NCI-H69 (cell line): ENCODE data around the gene CYBA.
A peak's percentile ranks its signal among the peaks of the same experiment; 100 is the strongest.

Source experiments
- DNase-seq: peaks from one replicate; lab custom pipeline; 2025; lab: John Stamatoyannopoulos, UW

Gene CYBA

DNA sequence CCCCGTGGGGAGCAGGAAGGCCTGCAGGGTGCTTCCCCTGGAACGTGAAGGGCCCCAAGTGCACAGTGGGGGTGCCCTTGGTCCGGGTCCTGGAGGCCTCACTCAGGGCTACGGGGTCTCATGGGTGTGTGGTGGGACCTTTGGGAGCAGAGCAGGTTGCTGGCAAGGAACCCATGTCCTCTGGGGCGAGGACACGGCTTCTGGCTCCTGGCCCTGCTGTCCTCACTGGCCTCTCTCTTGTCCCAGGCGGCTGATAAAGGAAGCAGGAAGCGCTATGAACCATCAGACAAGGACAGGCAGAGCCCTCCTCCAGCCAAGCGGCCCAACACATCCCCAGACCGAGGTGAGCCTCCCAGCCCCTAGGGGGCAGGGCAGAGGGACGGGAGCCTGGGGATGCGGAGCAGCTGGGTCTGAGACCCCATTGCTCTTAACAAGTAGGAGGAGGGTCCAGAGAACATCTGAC lies 22.3 kb downstream of the CYBA start:
- peak; percentile 12 for DNase-seq

DNA sequence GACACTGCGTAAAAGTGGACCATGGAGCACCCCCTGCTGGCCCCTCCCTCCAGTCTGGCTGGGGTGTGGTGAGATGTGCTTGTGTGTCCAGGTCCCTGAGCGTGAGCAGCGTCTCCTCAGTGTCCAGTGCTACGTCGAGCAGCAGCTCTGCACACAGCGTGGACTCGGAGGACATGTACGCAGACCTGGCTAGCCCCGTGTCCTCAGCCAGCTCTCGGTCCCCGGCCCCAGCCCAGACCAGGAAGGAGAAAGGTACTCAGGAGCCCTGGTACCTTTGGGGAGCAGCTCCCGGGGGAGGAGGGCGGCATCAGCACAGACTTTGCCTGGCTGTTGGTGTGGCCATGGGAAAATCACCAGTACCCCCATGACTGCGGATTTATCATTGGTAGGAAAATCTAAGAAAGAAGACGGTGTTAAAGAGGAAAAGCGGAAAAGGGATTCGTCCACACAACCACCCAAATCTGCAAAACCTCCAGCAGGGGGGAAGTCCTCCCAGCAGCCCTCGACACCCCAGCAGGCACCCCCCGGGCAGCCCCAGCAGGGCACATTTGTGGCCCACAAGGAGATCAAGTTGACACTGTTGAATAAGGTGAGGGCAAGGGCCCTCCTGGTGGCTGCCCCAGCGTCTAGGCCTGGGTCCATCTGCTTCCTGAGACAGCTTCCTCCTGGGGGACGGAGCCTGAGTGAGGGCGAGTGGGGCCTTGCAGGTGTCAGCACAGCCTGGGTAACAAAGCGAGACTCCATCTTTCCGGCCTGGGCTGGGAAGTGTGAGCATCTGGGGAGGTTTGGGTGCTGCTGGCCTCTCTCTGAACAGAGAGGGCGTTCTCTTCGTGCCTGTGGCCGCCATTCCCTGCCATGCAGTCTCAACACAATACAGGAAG lies 23.1 kb downstream of the CYBA start:
- no peak for DNase-seq

DNA sequence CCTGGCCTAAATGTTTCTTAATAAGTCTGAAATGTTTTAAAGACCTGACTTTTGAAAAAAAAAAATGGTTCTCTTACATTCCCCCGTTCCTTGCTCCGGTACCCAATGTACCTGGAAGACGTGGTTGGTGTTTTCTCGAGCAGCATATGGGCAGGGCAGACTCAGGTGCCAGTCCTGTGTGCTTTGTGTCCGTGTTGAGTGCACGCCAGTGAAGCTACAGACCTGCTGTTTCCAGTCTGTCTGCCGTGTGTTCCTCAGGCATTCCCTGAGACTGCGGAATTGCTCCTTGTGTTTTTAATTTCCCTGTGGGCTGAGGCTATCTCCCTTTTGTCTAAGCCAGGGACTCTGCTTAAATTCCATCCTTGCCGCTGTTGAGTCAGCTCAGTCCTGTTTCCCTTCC lies 24.2 kb downstream of the CYBA start:
- DNase-seq = no peak

DNA sequence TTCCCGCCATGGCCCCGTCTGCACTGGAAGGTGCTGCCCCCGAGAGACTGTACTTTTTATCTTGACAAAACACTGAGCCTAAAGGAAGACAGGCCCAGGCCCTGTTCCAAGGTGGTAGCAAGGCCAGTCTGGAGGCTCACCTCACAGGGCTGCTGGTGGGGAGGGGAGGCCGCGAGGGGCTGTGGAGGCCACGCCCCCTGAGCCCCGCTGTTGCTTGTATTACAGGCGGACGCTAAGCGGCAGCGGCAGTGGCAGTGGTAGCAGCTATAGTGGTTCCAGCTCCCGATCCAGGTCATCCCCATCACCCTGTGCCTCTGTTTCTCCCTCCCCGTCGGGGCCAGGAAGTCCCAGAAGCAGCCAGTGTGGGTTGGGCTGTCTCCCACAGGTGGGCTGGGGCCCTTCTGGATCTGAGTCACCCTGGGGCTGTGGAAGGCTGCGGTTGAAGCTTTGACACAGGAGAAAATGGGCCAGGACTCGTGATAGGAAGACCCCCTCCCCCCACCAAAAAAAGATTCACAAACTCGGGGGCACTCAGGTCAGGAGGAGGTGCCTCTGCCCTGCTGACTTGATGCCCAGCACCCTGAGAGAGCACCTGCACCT lies 25.8 kb downstream of the CYBA start:
- DNase-seq = no peak

DNA sequence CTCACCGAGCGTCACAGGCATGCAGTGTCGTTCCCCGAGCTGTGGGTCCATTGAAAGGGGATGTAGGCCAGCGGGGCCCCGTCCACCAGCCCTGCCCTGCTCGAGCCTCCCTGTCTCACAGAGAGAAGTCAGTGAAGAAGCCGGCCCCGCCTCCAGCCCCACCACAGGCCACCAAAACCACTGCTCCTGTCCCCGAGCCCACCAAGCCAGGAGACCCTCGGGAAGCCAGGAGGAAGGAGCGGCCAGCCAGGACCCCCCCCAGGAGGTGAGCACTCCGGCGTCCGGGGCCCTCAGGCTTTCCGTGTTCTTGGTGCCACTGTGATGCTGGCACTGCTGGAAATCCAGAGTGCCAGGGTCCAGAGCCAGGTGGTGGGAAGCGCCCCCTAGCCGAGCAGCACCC lies 26.4 kb downstream of the CYBA start:
- DNase-seq = no peak

DNA sequence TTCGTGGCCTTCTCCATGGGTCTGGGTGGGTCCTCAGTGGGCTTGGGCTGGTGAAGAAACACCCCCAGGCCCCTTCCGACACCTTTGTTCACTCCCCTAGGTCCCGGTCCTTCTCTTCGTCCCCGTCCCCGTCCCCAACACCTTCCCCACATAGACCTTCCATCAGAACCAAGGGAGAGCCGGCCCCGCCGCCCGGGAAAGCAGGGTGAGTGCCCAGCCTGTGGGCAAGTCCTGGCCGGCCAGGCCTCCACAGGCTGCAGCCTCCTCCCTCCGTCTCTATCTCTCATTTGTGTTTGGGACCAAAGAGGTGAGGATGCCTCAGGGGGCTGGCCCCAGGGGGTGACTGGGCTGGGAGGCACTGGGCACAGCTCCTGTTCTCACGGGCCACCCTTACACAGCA lies 27.0 kb downstream of the CYBA start:
- no peak for DNase-seq

DNA sequence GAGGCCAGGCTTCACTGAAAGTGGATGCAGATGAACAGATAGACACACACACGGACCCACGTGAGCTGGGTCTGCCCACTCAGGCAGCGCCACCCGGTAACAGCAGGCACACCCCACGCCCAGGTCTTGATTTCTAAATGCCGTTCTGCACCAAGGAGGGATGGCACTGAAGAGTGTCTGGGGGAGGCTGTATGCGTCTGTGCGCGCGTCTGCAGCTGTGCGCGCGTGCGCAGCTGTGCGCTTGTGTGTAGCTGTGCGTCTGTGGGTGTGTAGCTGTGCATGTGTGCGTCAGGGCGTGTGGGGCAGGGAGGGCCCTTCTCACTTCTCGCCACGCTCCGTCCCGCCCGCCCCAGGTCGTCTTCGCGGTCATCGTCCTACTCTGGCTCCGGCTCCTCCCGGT lies 28.0 kb downstream of the CYBA start:
- no peak for DNase-seq

DNA sequence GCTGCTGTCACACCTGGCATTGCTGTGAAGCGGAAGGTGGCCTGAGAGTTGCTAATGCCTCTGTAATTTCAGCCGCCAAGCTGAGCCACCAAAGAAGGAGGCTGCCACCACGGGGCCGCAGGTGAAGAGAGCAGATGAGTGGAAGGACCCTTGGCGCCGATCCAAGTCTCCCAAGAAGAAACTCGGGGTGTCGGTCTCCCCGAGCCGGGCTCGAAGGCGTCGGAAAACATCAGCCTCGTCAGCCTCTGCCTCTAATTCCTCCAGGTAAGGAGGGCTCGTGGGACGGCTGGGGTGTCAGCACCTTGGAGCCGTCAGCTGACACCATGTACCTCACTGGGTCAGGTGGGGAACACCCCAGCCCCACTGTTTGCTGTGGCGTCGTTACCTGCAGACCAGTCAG lies 28.7 kb downstream of the CYBA start:
- DNase-seq = no peak

DNA sequence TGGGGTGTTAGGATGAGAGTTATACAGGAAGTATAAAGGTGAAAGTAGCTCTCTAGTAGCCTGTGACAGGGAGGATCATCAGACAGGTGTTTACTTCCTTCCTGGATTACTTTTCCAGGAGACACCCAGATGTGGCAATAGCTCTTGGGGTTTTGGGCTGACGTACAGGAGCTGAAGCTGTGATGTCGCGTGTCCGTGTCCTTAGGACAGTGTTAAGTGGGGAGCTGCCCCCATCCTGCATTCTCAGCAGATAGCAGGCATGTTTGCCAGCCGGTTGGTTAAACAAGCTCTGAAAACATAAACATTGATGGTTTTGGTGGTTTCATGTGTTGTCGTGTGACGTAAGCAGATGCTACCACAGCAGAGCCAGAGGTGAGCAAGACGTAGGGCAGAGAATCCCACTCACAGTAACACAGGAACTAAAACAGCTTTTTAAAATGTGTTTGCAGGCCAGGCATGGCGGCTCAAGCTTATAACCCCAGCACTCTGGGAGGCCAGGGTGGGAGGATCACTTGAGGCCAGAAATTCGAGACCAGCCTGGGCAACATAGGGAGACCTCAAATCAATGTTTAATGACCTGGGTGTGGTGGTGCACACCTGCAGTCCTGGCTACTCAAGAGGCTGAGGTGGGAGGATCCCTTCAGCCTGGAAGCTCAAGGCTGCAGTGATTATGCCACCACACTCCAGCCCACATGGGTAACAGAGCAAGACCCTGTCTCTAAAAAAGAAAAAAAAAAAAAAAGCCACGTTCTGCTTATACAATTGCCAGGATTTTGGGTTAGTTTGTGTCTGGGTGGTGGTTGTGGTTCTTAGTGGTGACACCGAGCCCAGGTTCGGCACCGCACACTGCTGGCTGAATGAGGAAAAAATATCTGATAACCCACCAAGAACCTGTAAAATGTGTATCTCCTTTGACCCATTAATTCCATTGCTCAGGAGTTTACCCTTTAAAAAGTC lies 30.7 kb downstream of the CYBA start:
- no peak for DNase-seq

DNA sequence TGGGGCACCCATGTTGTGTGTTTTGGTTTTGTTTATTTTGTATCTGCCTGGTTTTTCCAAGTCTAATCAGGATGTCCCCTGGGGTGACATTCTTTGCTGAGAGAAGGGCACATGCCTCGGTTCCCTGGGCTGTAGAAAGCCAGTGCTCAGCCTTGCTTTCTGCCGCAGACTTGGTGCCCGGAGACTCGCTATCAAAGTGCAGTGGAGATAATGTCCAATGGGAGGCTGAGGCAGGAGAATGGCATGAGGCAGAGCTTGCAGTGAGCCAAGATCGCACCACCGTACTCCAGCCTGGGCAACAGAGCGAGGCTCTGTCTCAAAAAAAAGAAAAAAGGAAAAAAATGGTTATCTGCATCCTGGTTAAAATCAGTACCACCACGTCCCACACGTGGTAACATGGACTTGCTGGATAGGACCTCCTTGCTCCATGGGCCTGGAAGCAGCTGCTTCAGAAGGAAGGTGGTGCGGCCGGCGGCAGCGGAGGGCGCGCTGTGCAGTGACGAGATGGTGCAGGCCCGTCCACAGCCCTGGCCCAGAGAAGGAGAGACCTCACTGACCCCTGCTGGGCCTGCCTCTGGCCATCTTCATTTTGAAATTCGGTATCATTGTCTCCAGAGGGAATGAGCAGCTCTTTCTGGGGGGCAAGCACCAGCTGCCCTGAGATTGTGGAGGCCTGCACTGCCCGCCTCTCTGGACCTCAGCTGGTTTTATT lies 31.7 kb downstream of the CYBA start:
- no peak for DNase-seq

DNA sequence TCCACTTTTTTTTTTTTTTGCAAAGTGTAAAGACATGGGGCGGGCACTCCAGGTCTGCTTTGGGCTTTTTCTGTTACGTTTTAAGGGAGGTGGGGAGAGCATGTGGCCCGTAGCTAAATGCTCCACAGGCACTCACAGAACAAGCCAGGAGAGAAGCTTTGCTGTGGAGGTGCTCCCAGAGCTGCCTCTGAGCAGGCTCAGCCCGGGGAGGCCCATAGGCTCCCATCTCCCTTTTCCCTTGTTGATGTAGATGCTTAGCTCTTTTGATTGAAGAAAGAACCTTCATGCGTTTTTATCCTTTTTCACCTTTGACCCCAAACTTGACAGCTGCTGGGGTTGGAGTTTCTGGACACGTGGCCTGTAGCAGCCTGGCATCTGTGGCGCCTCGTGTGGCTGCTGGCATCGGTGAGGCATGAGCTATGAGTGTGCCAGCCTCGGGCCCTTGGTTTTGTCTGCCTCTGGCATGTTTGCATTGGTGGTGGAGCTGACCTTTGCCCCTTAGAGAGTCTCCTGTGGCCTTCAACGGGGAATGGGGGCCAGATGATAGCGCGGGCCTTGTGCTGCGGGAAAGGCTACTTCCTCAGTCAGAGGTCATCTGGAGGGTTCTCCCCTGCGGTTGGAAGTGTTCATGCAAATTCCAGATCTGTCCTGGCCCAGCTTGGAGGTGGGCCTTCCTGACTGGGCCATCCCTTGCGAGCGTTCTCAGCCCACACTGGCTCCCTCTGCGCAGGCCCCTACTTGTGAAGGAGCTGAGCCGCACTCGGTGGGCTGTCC lies 32.5 kb downstream of the CYBA start:
- DNase-seq = no peak

DNA sequence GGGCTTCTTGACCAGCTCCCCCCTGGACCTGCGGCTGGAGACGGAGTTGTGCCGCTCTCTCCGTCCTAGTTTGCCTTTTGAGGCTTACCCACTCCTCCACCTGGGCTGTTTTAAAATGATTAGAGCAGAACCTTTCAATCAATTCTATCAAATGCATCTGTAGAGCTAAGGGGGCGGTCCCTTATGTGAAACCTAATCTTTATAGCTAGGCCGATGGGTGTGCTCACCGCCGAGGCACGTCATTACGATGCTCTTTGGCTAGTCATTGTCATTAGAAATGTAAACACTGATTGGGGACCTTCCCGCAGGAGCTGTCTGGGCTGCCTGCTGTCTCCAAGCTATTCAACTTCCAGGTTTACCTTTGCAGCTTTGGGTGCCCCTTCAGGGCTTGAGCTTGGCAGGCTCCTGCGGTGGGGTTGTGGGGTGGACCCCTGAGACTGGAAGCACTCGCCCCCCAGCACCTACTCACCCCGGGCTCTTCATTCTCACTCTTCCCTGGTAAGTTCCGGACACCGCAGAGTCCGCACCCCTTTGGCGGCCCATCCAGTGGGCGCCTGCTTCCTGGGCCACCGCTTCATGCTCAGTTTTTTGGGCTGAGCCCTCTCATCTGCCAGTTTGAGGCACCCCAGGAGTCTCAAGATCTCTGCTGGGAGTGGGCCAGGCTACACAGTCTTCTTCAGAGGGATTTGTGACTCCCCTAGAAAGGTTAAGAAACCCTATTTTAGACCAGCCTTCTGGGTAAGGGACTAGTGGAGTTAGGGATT lies 33.4 kb downstream of the CYBA start:
- DNase-seq = peak; percentile 62

DNA sequence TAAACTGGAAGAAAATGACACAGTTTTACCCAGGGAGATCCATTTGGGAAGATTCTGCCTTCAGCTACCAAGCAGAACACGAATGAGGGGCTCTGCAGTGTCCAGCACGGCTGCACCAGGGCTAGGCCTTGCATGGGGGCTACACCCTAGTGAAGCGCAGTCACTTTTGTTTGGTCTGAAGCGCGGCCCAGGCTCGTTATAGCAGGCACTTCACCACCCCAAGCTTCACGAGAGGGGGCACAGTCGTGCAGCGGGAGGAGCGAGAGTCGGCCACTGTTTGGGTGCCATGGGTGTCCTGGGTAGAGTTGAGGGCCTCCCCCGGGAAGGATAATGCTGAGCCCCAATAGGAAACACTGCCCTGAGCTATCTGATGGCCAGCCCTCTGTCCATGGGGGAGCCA lies 34.1 kb downstream of the CYBA start:
- DNase-seq = no peak

DNA sequence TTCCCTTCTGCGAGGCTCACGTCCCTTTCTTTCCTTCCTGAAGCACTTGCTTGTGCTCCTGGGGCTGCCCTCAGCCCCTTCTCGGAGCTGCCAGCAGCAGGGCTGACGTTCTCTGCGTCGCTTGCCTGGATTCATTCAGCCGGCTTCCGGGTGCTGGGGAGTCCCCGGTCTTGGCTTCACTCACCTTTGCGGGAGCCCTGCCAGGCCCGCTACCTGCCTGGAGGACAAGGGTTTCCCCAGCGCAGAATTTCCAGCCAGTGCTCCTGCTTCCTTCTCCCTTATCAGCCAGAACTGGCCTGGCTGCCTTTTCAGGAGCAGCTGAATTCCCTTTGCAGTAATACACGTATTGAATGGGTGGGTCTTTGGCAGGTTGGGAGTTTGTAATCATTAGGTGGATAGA lies 34.5 kb downstream of the CYBA start:
- no peak for DNase-seq

DNA sequence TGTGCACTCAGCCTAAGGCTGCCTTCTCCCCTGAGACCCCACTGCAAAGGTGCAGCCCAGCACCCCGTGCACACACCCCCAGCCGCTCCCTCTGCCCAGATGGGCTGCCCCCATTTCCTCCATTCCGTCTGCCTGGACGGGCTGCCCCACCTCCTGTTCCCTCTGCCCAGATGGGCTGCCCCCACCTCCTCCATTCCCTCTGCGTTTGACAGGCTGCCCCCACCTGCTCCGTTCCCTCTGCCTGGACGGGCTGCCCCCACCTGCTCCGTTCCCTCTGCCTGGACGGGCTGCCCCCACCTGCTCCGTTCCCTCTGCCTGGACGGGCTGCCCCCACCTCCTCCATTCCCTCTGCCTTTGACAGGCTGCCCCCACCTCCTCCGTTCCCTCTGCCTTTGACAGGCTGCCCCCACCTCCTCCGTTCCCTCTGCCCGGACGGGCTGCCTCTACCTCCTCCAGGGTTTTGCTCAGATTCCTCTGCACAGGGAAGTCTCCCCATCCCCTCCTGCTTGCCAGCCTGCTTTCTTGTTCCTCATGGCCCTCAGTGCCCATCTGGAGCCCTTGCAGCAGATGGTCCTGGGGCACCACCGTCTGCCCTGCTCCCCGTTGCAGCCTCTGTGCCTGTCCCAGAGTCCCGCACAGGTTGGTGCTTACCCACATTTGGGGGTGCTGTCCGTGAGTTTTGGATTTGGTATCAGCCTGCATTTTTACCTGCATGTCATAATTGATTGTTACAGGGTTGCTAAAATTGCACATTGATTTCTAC lies 35.9 kb downstream of the CYBA start:
- no peak for DNase-seq

DNA sequence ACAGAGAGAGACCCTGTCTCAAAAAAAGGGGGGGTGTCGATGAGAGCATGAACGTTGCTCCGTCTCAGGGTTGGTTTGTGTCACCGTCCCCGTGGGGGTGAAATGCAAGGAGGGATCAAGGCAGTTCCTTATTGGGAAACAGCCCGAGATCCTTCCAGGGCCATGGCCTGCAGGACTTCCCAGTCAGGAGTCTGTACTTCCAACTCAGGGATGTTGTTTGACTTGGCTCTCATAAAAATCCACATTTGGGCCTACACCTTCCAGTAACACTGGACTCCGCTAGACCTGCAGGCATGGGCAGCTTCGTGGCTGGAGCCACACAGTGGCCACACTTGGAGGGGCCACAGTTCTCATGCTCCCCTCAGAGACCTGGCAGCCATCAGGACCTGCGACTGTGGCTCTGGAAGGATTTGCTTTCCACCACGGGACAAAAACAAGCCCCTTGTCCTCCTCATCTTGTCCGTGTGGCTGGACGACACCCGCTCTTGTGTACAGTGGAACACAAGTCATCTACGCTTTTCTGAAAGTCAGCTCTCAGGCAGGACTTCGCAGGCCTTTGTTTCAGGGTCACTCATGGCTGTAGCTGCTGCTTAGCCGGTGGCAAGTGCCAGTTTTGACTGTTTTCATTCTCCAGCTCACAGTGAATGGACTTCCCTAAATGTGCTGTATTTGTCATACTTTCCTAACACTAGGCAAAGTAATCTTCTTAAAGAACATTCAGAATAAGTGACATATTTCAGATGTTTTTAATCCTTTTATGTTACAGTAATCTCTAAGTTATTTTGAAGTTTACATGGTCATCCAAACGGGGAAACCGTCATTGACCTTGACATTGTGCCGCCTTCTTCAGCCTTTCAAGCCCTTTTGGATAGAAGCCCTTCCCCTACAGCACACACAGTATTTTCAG lies 36.7 kb downstream of the CYBA start:
- DNase-seq = no peak

DNA sequence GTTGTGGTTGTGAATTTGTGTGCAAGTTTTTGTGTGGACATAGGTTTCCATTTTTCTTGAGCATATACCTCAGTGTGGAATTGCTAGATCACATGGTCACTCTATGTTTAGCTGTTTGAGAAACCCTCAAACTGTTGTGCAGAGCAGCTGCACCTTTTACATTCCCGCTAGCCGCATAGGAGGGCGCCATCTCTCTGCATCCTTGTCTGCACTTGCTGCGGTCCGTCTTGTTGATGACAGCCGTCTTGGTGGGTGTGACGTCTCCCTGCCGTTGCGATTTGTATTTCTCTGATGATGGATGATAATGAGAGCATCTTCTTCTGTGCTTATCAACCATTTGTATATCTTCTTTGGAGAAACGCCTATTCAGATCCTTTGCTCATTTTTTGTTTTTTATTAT lies 37.6 kb downstream of the CYBA start:
- DNase-seq = no peak
